GM12878 (cell line): Measurements from ENCODE around the gene SGIP1. TPM values are rescaled to one million over a fixed set of nuclear protein-coding genes. Genes with fewer than 3 reads are reported as not detected.

ENCODE experiments used
- ATAC-seq: fragments of 200-7000 bp; cut with Tn5 transposase; 3 replicates; pipeline ENCODE4 v1.9.1; 2020; ENCODE audit warnings: mild to moderate bottlenecking, moderate library complexity
- BruUV-seq: library from RNA; stranded (reverse); fragments of 400-500 nt; replicated peaks from 2 replicates; lab custom pipeline; 2021; lab: Mats Ljungman, UMichigan
- CTCF ChIA-PET: fragments of 300-600 bp; sonication (Branson Sonifier 250); formaldehyde crosslinking; extraction: SDS; loops from one replicate; lab custom pipeline; 2021; ENCODE audit warnings: inconsistent platforms; lab: Yijun Ruan, JAX
- POLR2A ChIA-PET: fragments of 350-600 bp; formaldehyde crosslinking; extraction: SDS; loops from one replicate; lab custom pipeline; 2021; ENCODE audit warnings: inconsistent platforms; lab: Charles Lee
- RAD21 ChIA-PET: fragments of 300-600 bp; sonication (Branson Sonifier 250); formaldehyde crosslinking; loops from one replicate; lab custom pipeline; 2023; ENCODE audit warnings: antibody characterized with exemption; ENCODE audit not compliant: unreplicated experiment; lab: Charles Lee
- SMC1A ChIA-PET: fragments of 300-600 bp; sonication (Branson Sonifier 250); formaldehyde crosslinking; loops from one replicate; lab custom pipeline; 2023; ENCODE audit not compliant: unreplicated experiment, uncharacterized antibody; lab: Charles Lee
- DNase-seq: peaks from one replicate; pipeline ENCODE4 v3.0.0-alpha.2; 2011; ENCODE audit warnings: low read depth, low spot score
- FAIRE-seq: peaks from 3 replicates; lab custom pipeline; 2011; peaks lifted over from hg19 to GRCh38; lab: Jason Lieb, UNC
- H2AFZ ChIP-seq: 2 replicates; pipeline ENCODE4 v1.6.0; 2011; ENCODE audit warnings: low read depth, low read length, control low read depth; ENCODE audit not compliant: control insufficient read depth
- H3K27ac ChIP-seq: 2 replicates; pipeline ENCODE4 v1.5.1; 2011; ENCODE audit warnings: control low read depth; ENCODE audit not compliant: control insufficient read depth, insufficient read depth
- H3K27me3 ChIP-seq, 2 experiments: replicated peaks in 1 of 2; 2 replicates each; pipeline versions ENCODE4 v1.6.0 to v1.6.1; 2011; ENCODE audit warnings: low read length in 1 of 2; ENCODE audit not compliant: control insufficient read depth in 2 of 2, insufficient read depth in 2 of 2
- H3K36me3 ChIP-seq, 2 experiments: 2 replicates each; pipeline ENCODE4 v1.5.1; 2011; ENCODE audit warnings: low read length in 1 of 2; ENCODE audit not compliant: control insufficient read depth in 2 of 2, insufficient read depth in 2 of 2
- H3K4me1 ChIP-seq: 2 replicates; pipeline ENCODE4 v1.6.1; 2011; ENCODE audit warnings: mild to moderate bottlenecking, low read length, moderate library complexity, mixed read lengths; ENCODE audit not compliant: control insufficient read depth, insufficient read depth
- H3K4me2 ChIP-seq: 2 replicates; pipeline ENCODE4 v1.6.0; 2011; ENCODE audit warnings: control low read depth; ENCODE audit not compliant: control insufficient read depth, insufficient read depth
- H3K4me3 ChIP-seq: fragments of 200-600 bp; sonication (generic); 2 replicates; pipeline ENCODE4 v1.5.1; 2016
- H3K79me2 ChIP-seq: 2 replicates; pipeline ENCODE4 v1.6.0; 2011; ENCODE audit warnings: low read length; ENCODE audit not compliant: control insufficient read depth, insufficient read depth
- H3K9ac ChIP-seq: 2 replicates; pipeline ENCODE4 v1.8.0; 2011; ENCODE audit warnings: low read length, control low read depth, mixed read lengths; ENCODE audit not compliant: control insufficient read depth, insufficient read depth
- H3K9me3 ChIP-seq: replicated peaks from 3 replicates; pipeline ENCODE4 v1.5.1; 2011; ENCODE audit warnings: mild to moderate bottlenecking, low read length; ENCODE audit not compliant: control insufficient read depth, insufficient read depth
- H4K20me1 ChIP-seq: 2 replicates; pipeline ENCODE4 v1.6.0; 2011; ENCODE audit not compliant: control insufficient read depth, insufficient read depth
- CBX5 ChIP-seq: sonication (generic); IDR thresholded peaks from 2 replicates; pipeline ENCODE4 v1.6.1; 2016; ENCODE audit warnings: low read depth, moderate library complexity, mild to moderate bottlenecking, inconsistent platforms
- CHD1 ChIP-seq: IDR thresholded peaks from 2 replicates; pipeline ENCODE4 v1.6.1; 2012; ENCODE audit warnings: low read depth, low read length, improper control_type of control experiment
- CREB1 ChIP-seq: IDR thresholded peaks from 2 replicates; pipeline ENCODE4 v1.6.1; 2012; ENCODE audit warnings: low read depth, mild to moderate bottlenecking, inconsistent platforms
- CTCF ChIP-seq, 3 experiments: IDR thresholded peaks in 2 of 3; conservative IDR thresholded peaks in 1 of 3; 2 replicates each; pipeline ENCODE4 v1.5.1; 2011; ENCODE audit warnings: low read depth in 3 of 3, low read length in 3 of 3, mild to moderate bottlenecking in 3 of 3, control low read depth in 2 of 3, moderate library complexity in 2 of 3, inconsistent platforms in 1 of 3, mixed read lengths in 1 of 3; ENCODE audit not compliant: control insufficient read depth in 2 of 3, insufficient read depth in 1 of 3; ENCODE audit errors: extremely low read depth in 1 of 3
- E2F8 ChIP-seq: fragments of 450-650 bp; IDR thresholded peaks from 2 replicates; pipeline ENCODE4 v1.6.1; 2018; ENCODE audit warnings: mild to moderate bottlenecking, low read depth, moderate library complexity; ENCODE audit not compliant: partially characterized antibody
- ELK1 ChIP-seq: IDR thresholded peaks from 2 replicates; pipeline ENCODE4 v1.6.1; 2012; ENCODE audit warnings: low read depth, low read length, improper control_type of control experiment
- EZH2 ChIP-seq: IDR thresholded peaks from 2 replicates; pipeline ENCODE4 v1.6.1; 2012; ENCODE audit warnings: low read depth, mild to moderate bottlenecking, control low read depth, inconsistent platforms, low read length, borderline replicate concordance; ENCODE audit not compliant: control insufficient read depth
- FOXK2 ChIP-seq: fragments of 450-650 bp; IDR thresholded peaks from 2 replicates; pipeline ENCODE4 v1.6.1; 2017; ENCODE audit warnings: mild to moderate bottlenecking, moderate library complexity
- HDGF ChIP-seq: fragments of 450-650 bp; IDR thresholded peaks from 2 replicates; pipeline ENCODE4 v1.6.1; 2016; ENCODE audit warnings: antibody characterized with exemption
- JUNB ChIP-seq: IDR thresholded peaks from 2 replicates; pipeline ENCODE4 v1.6.1; 2016; ENCODE audit warnings: antibody characterized with exemption, mild to moderate bottlenecking
- NRF1 ChIP-seq: conservative IDR thresholded peaks from 2 replicates; pipeline ENCODE4 v1.6.1; 2011; ENCODE audit warnings: mild to moderate bottlenecking, low read depth, low read length, improper control_type of control experiment
- PAX5 ChIP-seq: IDR thresholded peaks from 2 replicates; pipeline ENCODE4 v1.6.1; 2011; ENCODE audit warnings: low read depth, low read length, borderline replicate concordance
- PML ChIP-seq: IDR thresholded peaks from 2 replicates; pipeline ENCODE4 v1.6.1; 2012; ENCODE audit warnings: low read length, inconsistent platforms
- RUNX3 ChIP-seq: IDR thresholded peaks from 2 replicates; pipeline ENCODE4 v1.6.1; 2012; ENCODE audit warnings: low read length, inconsistent platforms
- SMAD5 ChIP-seq: IDR thresholded peaks from 2 replicates; pipeline ENCODE4 v1.6.1; 2016; ENCODE audit warnings: antibody characterized with exemption, low read depth
- SMARCA5 ChIP-seq: fragments of 450-650 bp; IDR thresholded peaks from 2 replicates; pipeline ENCODE4 v1.6.1; 2017; ENCODE audit warnings: mild to moderate bottlenecking
- STAT1 ChIP-seq: fragments of 450-650 bp; conservative IDR thresholded peaks from 2 replicates; pipeline ENCODE4 v1.6.1; 2014; ENCODE audit warnings: antibody characterized with exemption, mild to moderate bottlenecking
- TCF12 ChIP-seq: IDR thresholded peaks from 2 replicates; pipeline ENCODE4 v1.6.1; 2011; ENCODE audit warnings: low read depth, mild to moderate bottlenecking, low read length
- ZNF217 ChIP-seq: fragments of 450-650 bp; IDR thresholded peaks from 2 replicates; pipeline ENCODE4 v1.6.1; 2017; ENCODE audit warnings: antibody characterized with exemption, mild to moderate bottlenecking
- WGBS: methylation state at CpG from one replicate; pipeline ENCODE4 v1.1.6; 2016; ENCODE audit warnings: low lambda C conversion rate; ENCODE audit not compliant: insufficient replicate concordance, insufficient coverage; ENCODE audit errors: missing lambda C conversion rate; 5-methylcytosine and 5-hydroxymethylcytosine counted together
- in situ Hi-C: fragments of 300-500 bp; cut with MboI; formaldehyde crosslinking; loops from 9 replicates; pipeline ENCODE4 v1.14.3; 2018; ENCODE audit warnings: mixed read lengths
- intact Hi-C: fragments of 100-400 bp; cut with micrococcal nuclease; formaldehyde crosslinking; loops from one replicate; pipeline ENCODE4 v1.14.2; 2022; ENCODE audit not compliant: unreplicated experiment
- polyA plus RNA-seq, 11 experiments: library from polyadenylated mRNA; depleted of rRNA in 4 of 11; unstranded in 6 of 11; stranded (reverse) in 5 of 11; fragments of >200 nt; fragmentation: Nextera tagmentation in 4 of 11; fragmentation: Illumina TruSeq in 1 of 11; extraction: Ambion mirVana in 4 of 11; extraction: Trizol in 1 of 11; gene quantifications; 1 replicate in 1 of 11; 2 replicates in 10 of 11; pipeline versions ENCODE4 v1.2.1 to v1.2.3, GENCODE V29; 2011 to 2016; ENCODE audit warnings: inconsistent platforms in 2 of 11, missing spikeins in 2 of 11, low read depth in 1 of 11
- total RNA-seq, 4 experiments: library from RNA; depleted of rRNA in 3 of 4; stranded (reverse); fragments of >200 nt in 3 of 4; fragmentation: Illumina TruSeq in 1 of 4; extraction: Trizol in 1 of 4; gene quantifications; 2 replicates each; pipeline versions ENCODE4 v1.2.1 to v1.2.3, GENCODE V29; 2013 to 2021

SGIP1 gene
- total and polyA plus RNA-seq, 10 of the 15 experiments (the other 5 are each of a cell fraction or from before 2014, with no cell fraction given): 0.15 TPM; not detected in 9

- TF ChIP-seq E2F8 (no peak), EZH2 (no peak)
- TF ChIP-seq, all 136 proteins: peak for 0
These were observed 151.3 kb downstream of the SGIP1 start (continued) for GRCh38 chr1:66685265-66685664.

GRCh38 chr1:66685670-66686069 is 151.7 kb downstream of the SGIP1 start:
- FAIRE-seq: no peak

More at GRCh38 chr1:66685670-66686069, 151.7 kb downstream of the SGIP1 start:
- no peak overlapping the region for H2AFZ ChIP-seq
- in situ Hi-C loops: no loop called here
- no peaks in the 10 kb centered on the region for H3K4me1 ChIP-seq
- no peaks in the 10 kb centered on the region for H3K9me3 ChIP-seq
- SMC1A ChIA-PET: interaction anchor here (2.5 kb wide), 1 partner anchor 7 kb away, joined by 6 read pairs; no protein-coding TSS in a partner anchor
- DNase-seq (no peak), ATAC-seq (no peak)
- no peaks in the 10 kb centered on the region; the same call in 1 of the 2 replicates for H4K20me1 ChIP-seq
- CTCF ChIA-PET: no interaction called here
- no peak overlapping the region for H3K4me3 ChIP-seq
- H3K9ac ChIP-seq: no peak overlapping the region
- RAD21 ChIA-PET: no interaction called here
- no peaks in the 10 kb centered on the region for H3K79me2 ChIP-seq
- H3K36me3 ChIP-seq: no peaks in the 10 kb centered on the region
- POLR2A ChIA-PET: no interaction called here
- no TSS peak for BruUV-seq
- TF ChIP-seq PML (no peak), SMARCA5 (no peak), ELK1 (no peak), ZNF217 (no peak), CTCF (IDR thresholded peaks at IDR 0.05 in 2 of 3, conservative IDR thresholded peaks at IDR 0.05 in 1 of 3; ENCODE audit: control insufficient read depth in 2 of 3, extremely low read depth in 1 of 3, insufficient read depth in 1 of 3, low read depth in 3 of 3, low read length in 3 of 3) (no peak), NRF1 (no peak), HDGF (no peak), SMAD5 (no peak), TCF12 (no peak), FOXK2 (no peak), CBX5 (no peak), PAX5 (no peak), CREB1 (no peak), CHD1 (no peak), RUNX3 (no peak), JUNB (no peak), STAT1 (no peak)
- TF ChIP-seq, all 136 proteins: peak for 0
- 86% methylated on average over 1 of the region's 1 CpG for WGBS
- intact Hi-C loops: no loop called here
- Histone ChIP-seq H3K27me3 (no peaks in the 10 kb centered on the region), H3K27ac (no peak overlapping the region), H3K4me2 (no peak overlapping the region)
